Measurements from ENCODE around the gene ZIC4.

ZIC4 gene

DNA sequence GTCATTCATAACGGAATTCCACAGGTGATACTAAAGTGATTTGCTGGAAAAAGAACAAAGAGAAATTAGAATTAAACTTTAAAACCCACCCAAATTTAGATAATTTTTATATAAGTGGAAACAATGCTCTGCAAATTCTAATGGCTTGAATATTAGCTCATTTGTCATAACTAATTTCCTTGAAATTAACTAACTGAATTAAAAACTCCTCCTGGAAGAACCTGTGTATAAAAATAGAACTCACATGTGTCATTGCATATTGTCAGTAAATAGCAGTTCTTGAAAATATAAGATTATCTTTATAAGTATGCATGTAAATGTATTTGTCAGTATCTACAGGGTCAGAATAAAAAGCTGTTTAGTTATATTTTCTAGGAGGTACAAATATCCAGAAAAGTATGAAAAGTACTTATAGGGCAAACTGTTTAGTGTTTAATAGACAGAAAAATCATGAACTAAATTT, 19.1 kb upstream of the ZIC4 start:
- TF ChIP-seq NFIC (IDR thresholded peaks at IDR 0.05), result no peak
- TF ChIP-seq TEAD4 (IDR thresholded peaks at IDR 0.05), result no peak
- no peak for TF ChIP-seq EGR1 (IDR thresholded peaks at IDR 0.05)
- TF ChIP-seq TCF12 (IDR thresholded peaks at IDR 0.05; ENCODE audit: low read depth), result no peak
- TF ChIP-seq, protein P1, sequence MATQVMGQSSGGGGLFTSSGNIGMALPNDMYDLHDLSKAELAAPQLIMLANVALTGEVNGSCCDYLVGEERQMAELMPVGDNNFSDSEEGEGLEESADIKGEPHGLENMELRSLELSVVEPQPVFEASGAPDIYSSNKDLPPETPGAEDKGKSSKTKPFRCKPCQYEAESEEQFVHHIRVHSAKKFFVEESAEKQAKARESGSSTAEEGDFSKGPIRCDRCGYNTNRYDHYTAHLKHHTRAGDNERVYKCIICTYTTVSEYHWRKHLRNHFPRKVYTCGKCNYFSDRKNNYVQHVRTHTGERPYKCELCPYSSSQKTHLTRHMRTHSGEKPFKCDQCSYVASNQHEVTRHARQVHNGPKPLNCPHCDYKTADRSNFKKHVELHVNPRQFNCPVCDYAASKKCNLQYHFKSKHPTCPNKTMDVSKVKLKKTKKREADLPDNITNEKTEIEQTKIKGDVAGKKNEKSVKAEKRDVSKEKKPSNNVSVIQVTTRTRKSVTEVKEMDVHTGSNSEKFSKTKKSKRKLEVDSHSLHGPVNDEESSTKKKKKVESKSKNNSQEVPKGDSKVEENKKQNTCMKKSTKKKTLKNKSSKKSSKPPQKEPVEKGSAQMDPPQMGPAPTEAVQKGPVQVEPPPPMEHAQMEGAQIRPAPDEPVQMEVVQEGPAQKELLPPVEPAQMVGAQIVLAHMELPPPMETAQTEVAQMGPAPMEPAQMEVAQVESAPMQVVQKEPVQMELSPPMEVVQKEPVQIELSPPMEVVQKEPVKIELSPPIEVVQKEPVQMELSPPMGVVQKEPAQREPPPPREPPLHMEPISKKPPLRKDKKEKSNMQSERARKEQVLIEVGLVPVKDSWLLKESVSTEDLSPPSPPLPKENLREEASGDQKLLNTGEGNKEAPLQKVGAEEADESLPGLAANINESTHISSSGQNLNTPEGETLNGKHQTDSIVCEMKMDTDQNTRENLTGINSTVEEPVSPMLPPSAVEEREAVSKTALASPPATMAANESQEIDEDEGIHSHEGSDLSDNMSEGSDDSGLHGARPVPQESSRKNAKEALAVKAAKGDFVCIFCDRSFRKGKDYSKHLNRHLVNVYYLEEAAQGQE (IDR thresholded peaks at IDR 0.05; ENCODE audit: low read depth), result no peak
- TF ChIP-seq FOXM1 (IDR thresholded peaks at IDR 0.05; ENCODE audit: borderline replicate concordance, low read depth), result no peak
- TF ChIP-seq YY1 (IDR thresholded peaks at IDR 0.05; ENCODE audit: low read depth), result no peak
- no peak for TF ChIP-seq CEBPB (IDR thresholded peaks at IDR 0.05)
- TF ChIP-seq TAF1 (IDR thresholded peaks at IDR 0.05; ENCODE audit: low read depth), result no peak
- TF ChIP-seq CREB1 (IDR thresholded peaks at IDR 0.05; ENCODE audit: low read depth), result no peak
- no peak for TF ChIP-seq RAD21 (IDR thresholded peaks at IDR 0.05; ENCODE audit: low read depth)
- no peak for TF ChIP-seq MAX (IDR thresholded peaks at IDR 0.05)
- no peak for TF ChIP-seq USF1 (IDR thresholded peaks at IDR 0.05)
- no peak for TF ChIP-seq EP300 (IDR thresholded peaks at IDR 0.05; ENCODE audit: borderline replicate concordance)

DNA sequence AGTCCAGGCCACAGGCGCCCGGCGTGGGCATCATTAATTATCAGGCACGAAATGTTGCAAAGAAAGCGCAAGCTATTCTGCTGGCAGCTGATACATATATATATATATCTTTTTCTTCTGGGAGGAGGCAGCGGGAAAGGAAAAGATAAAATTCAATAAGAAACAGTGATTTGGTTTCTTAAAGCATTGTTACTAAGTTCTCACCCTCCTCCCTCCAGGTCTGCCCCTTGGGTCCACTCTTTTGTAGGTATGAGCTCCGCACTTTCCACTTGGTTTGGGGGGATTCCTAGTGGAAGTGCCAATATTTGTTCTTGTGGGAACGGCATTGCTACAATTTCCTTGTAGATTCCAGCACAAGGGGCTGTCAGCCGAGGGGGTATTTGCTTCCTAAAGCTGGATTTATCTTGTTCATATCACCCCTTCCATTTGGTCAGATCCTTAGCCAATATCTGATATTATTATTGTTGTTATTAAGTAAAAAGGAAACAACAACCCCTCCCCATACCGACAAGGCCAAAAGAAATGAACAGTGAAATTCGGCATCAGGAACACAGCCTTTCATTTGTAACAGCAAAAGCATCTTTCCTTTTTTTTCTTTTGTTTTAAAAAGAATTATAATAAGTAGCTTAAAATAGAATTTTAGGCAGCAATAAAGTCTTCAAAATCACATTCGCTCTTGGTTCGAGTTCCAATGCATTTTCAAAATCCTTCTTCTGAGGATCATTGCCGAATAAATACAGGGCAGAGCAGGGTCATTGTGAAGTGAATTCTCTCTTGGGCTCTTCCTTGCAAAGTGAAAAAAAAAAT, 18.4 kb upstream of the ZIC4 start:
- TF ChIP-seq ZBTB7A (IDR thresholded peaks at IDR 0.05; ENCODE audit: low read depth) (no peak), TEAD4 (IDR thresholded peaks at IDR 0.05) (no peak), CEBPB (IDR thresholded peaks at IDR 0.05) (no peak), EGR1 (IDR thresholded peaks at IDR 0.05) (no peak), TAF1 (IDR thresholded peaks at IDR 0.05; ENCODE audit: low read depth) (no peak)
- TF ChIP-seq, protein P1 (IDR thresholded peaks at IDR 0.05; ENCODE audit: low read depth), result no peak

GRCh38 chr3:147423798-147424580, 17.6 kb upstream of the ZIC4 start:
- TF ChIP-seq CREB1 (IDR thresholded peaks at IDR 0.05; ENCODE audit: low read depth), result no peak
- TF ChIP-seq MAX (IDR thresholded peaks at IDR 0.05), result no peak
- no peak for TF ChIP-seq TCF12 (IDR thresholded peaks at IDR 0.05; ENCODE audit: low read depth)
- TF ChIP-seq CEBPB (IDR thresholded peaks at IDR 0.05), result no peak
- TF ChIP-seq NFIC (IDR thresholded peaks at IDR 0.05), result no peak
- TF ChIP-seq, protein P1 (IDR thresholded peaks at IDR 0.05; ENCODE audit: low read depth), result no peak
- TF ChIP-seq EP300 (IDR thresholded peaks at IDR 0.05; ENCODE audit: borderline replicate concordance), result no peak
- no peak for TF ChIP-seq FOXM1 (IDR thresholded peaks at IDR 0.05; ENCODE audit: borderline replicate concordance, low read depth)
- TF ChIP-seq EGR1 (IDR thresholded peaks at IDR 0.05), result no peak
- TF ChIP-seq TEAD4 (IDR thresholded peaks at IDR 0.05), result no peak
- no peak for TF ChIP-seq USF1 (IDR thresholded peaks at IDR 0.05)
- TF ChIP-seq TAF1 (IDR thresholded peaks at IDR 0.05; ENCODE audit: low read depth), result no peak
- no peak for TF ChIP-seq ZBTB7A (IDR thresholded peaks at IDR 0.05; ENCODE audit: low read depth)
- no peak for TF ChIP-seq YY1 (IDR thresholded peaks at IDR 0.05; ENCODE audit: low read depth)

DNA sequence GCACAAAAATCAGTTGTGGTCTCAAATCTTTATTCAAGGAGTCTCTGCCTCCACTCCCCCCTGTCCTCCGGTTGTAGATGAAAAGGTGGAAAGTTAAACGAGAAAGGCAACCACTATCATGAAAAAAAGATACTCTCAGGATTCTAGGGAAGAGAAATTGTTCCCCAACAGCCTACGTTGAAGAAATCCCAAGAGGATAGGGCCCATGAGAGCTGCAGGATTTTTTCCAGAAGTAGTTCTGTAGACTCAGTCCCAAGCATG, 17.1 kb upstream of the ZIC4 start:
- no peak for TF ChIP-seq TAF1 (IDR thresholded peaks at IDR 0.05; ENCODE audit: low read depth)
- TF ChIP-seq MAX (IDR thresholded peaks at IDR 0.05), result no peak
- no peak for TF ChIP-seq FOXM1 (IDR thresholded peaks at IDR 0.05; ENCODE audit: borderline replicate concordance, low read depth)
- no peak for TF ChIP-seq RAD21 (IDR thresholded peaks at IDR 0.05; ENCODE audit: low read depth)
- no peak for TF ChIP-seq EP300 (IDR thresholded peaks at IDR 0.05; ENCODE audit: borderline replicate concordance)
- TF ChIP-seq YY1 (IDR thresholded peaks at IDR 0.05; ENCODE audit: low read depth), result no peak
- no peak for TF ChIP-seq CEBPB (IDR thresholded peaks at IDR 0.05)
- no peak for TF ChIP-seq EGR1 (IDR thresholded peaks at IDR 0.05)
- no peak for TF ChIP-seq ZBTB7A (IDR thresholded peaks at IDR 0.05; ENCODE audit: low read depth)
- TF ChIP-seq, protein P1 (IDR thresholded peaks at IDR 0.05; ENCODE audit: low read depth), result no peak
- no peak for TF ChIP-seq USF1 (IDR thresholded peaks at IDR 0.05)
- TF ChIP-seq TEAD4 (IDR thresholded peaks at IDR 0.05), result no peak
- TF ChIP-seq TCF12 (IDR thresholded peaks at IDR 0.05; ENCODE audit: low read depth), result no peak
- no peak for TF ChIP-seq CREB1 (IDR thresholded peaks at IDR 0.05; ENCODE audit: low read depth)
- no peak for TF ChIP-seq NFIC (IDR thresholded peaks at IDR 0.05)
